ENCODE results near the gene C19orf18.

C19orf18 gene

DNA sequence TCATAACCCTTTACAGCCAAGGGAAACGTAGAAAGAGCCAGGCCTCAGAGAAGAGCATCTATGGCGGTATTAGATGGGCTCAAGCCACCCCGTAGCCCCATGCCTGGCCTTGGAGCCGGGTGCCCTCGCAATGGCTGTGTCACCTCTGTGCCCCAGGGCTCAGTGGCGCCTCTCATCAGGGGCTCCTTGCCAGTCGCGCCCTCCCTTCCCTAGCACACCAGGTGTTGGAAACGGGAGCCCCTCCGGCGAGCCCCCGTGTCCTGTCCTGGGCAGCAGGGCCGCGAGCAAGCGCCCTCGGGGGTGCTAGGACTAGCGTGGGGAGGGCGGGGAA lies 27.3 kb downstream of the C19orf18 start:
- DNase-seq, result no peak

DNA sequence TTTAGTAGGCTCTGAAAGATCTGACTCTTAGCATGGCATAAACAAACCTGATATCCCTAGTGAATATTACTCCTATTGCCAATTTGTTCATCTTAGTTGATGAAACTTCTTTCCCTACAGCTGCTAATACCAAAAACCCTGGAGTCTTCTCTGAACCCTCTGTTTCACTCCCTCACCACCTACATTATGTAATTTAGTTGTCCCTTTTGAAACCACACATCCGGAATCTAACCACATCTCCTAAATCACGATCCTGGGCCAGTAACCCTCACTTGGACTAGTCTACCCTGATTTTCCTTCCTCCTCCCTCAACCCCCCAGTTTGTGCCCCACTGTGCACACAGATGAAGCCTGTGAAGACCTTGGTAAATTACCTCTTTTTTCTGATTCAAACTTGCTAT lies 28.0 kb downstream of the C19orf18 start:
- no peak for DNase-seq

GRCh38 chr19:57941593-57941992 lies 32.7 kb downstream of the C19orf18 start:
- DNase-seq, result no peak

DNA sequence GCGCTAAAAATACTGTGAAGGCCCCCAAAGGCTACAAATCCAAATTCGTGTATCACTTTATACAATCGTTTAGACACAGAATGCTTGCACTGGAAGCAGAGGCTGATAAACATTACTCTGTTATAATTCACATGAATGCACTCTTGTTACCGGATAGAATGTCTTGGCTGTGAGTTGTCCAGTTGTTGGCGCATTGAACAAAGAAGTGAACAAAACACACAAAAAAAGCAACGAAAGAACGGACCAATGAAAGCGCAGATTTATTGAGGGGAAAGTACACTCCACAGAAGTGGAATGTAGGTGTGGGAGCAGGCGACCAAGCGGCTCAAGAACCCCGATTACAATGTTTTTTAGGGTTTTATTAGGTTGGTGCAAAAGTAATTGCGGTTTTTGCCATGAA lies 38.6 kb downstream of the C19orf18 start:
- no peak for DNase-seq

DNA sequence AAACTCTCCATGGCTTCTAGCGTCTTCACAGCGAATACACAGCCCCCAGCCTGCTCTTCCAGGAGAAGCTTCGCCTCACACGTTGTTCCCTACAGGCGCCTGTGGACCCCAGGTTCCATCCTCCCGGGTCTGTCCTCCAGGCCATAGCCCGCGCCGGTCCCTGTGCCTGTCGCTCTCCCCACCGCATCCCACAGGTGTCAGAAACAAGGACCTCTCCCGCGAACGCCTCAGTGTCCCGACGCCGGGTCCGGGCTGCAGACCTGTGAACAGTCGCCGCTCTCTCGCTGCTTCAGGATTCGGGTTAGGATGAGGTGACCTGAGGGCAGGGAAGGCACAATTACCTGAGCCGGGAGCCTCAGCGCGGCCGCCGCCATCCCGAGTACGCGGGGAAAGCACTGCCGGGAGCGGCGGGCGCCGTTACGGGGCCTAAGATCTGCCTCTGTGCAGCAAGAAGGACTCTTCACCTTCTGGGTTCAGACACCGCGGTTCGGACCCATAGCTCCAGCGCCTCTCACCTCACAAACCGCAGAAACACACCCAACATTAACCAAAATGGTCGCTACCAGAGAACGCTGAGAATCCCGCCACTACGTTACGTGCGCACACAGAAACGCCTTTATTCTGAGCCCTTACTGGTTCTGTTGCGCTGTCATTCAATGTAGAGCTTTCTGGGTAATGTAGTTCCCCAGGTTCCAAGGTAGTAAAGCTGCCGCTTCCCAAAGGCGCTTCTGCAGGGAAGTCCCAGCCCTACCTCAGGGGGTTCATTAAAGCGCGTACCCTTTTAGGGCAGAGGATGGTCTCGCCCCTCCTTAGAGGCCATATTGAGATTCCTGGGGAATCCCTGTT lies 39.3 kb downstream of the C19orf18 start, which contains the start of gene ZNF418:
TSS of gene ZNF418 (minus strand) at position 583 of the 846 bp plus-strand sequence. CDS start 1,580 bp downstream, outside the sequence.
- DNase-seq, result no peak

GRCh38 chr19:57927587-57927986 lies 46.7 kb downstream of the C19orf18 start:
- no peak for DNase-seq

DNA sequence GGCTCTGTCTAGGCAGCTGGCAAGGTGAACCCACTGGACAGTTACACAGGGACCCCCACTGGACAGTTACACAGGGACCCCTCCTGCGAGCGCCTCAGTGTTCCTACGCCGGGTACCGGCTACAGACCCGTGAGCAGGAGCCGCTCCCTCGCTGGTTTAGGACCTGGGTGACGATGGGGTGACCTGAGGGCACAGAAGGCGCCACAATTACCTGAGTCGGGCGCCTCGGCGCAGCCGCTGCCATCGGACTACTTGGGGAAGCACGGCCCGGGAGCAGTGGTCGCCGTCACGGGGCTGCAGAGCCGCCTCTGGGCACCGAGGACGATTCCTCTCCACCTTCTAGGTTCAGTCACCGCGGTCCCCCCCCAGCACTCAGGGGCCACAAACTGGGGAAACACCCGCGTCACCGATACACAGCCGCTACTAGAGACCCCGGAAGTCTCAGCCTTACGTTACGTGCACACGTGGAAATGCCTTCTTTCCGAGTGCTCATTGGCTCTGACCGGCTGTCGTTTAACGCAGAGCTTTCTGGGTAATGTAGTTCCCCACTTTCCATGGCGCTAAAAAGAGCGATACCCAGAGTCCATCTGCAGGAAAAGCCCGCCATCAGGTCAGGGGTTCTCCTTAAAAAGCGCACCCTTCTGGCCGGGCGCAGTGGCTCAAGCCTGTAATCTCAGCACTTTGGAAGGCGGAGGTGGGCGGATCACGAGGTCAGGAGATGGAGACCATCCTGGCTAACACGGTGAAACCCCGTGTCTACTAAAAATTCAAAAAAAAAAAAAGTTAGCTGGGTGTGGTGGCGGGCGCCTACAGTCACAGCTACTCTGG lies 58.0 kb downstream of the C19orf18 start, which contains the start of gene ZNF417:
TSS of gene ZNF417 (minus strand) at position 425 of the 828 bp plus-strand sequence. CDS start at position 244, 181 bp downstream.
- DNase-seq, result peak; percentile 91

GRCh38 chr19:57914531-57914930 lies 59.8 kb downstream of the C19orf18 start:
- DNase-seq, result no peak

All from NCI-H524 treated with DMSO at 0.1 percent for 48 hours (cell line).